Nephron (organoid): ENCODE results near the gene MAST2.
A peak's percentile ranks its signal among the peaks of the same experiment; 100 is the strongest.

ENCODE experiments used
- H3K27ac Mint-ChIP-seq, 3 experiments: 2 replicates each; pipeline ENCODE4 v1.8.0; 2020; ENCODE audit warnings: mixed read lengths in 3 of 3, mild to moderate bottlenecking in 2 of 3, moderate library complexity in 1 of 3
- H3K27me3 Mint-ChIP-seq: 2 replicates; pipeline ENCODE4 v1.8.0; 2021; ENCODE audit warnings: low read depth, mild to moderate bottlenecking, moderate library complexity, mixed read lengths
- H3K36me3 Mint-ChIP-seq: 2 replicates; pipeline ENCODE4 v1.8.0; 2020; ENCODE audit warnings: low read depth, mixed read lengths
- H3K4me1 Mint-ChIP-seq: 2 replicates; pipeline ENCODE4 v1.8.0; 2020; ENCODE audit warnings: mixed read lengths
- H3K4me3 Mint-ChIP-seq, 3 experiments: 2 replicates each; pipeline ENCODE4 v1.8.0; 2020; ENCODE audit warnings: mild to moderate bottlenecking in 3 of 3, mixed read lengths in 3 of 3, moderate library complexity in 2 of 3
- H3K9me3 Mint-ChIP-seq: 2 replicates; pipeline ENCODE4 v1.8.0; 2020; ENCODE audit warnings: mixed read lengths
- CTCF ChIP-seq, 3 experiments: fragments of 200-600 bp; sonication (generic); IDR thresholded peaks; one replicate each; pipeline ENCODE4 v1.5.0; 2021; ENCODE audit warnings: antibody characterized with exemption in 3 of 3; ENCODE audit not compliant: unreplicated experiment in 3 of 3

The MAST2 gene

GRCh38 chr1:45886229-45886628 lies 82.8 kb downstream of the MAST2 start:
- H3K27me3 Mint-ChIP-seq = peaks cover 4% of the 10 kb centered on the region
- H3K4me3 Mint-ChIP-seq = no peak overlapping the region
- TF ChIP-seq CTCF (IDR thresholded peaks at IDR 0.05; ENCODE audit: unreplicated experiment in 3 of 3) = no peak
- H3K4me1 Mint-ChIP-seq = peaks cover 24% of the 10 kb centered on the region
- H3K9me3 Mint-ChIP-seq = no peaks in the 10 kb centered on the region
- H3K36me3 Mint-ChIP-seq = peaks cover 9% of the 10 kb centered on the region
- H3K27ac Mint-ChIP-seq = no peak overlapping the region

- Mint-ChIP-seq H3K36me3 (peaks cover 9% of the 10 kb centered on the region), H3K4me3 (peak overlapping the region in 1 of 3 experiments; percentile 22)
Measured at GRCh38 chr1:45887156-45887842, 83.9 kb downstream of the MAST2 start.

GRCh38 chr1:45890078-45890477 lies 86.7 kb downstream of the MAST2 start:
- Mint-ChIP-seq H3K27me3 (peaks cover 4% of the 10 kb centered on the region), H3K27ac (no peak overlapping the region), H3K36me3 (peaks cover 9% of the 10 kb centered on the region), H3K4me3 (no peak overlapping the region), H3K4me1 (peaks cover 29% of the 10 kb centered on the region), H3K9me3 (no peaks in the 10 kb centered on the region)
- TF ChIP-seq CTCF (IDR thresholded peaks at IDR 0.05; ENCODE audit: unreplicated experiment in 3 of 3) = no peak

More at GRCh38 chr1:45887156-45887842, 83.9 kb downstream of the MAST2 start:
- Mint-ChIP-seq H3K27ac (peak overlapping the region; percentile 48 to 81 (median 73)), H3K9me3 (no peaks in the 10 kb centered on the region), H3K4me1 (peaks cover 24% of the 10 kb centered on the region), H3K27me3 (peaks cover 4% of the 10 kb centered on the region)
- no peak for TF ChIP-seq CTCF (IDR thresholded peaks at IDR 0.05; ENCODE audit: unreplicated experiment in 3 of 3)

GRCh38 chr1:45891087-45891486 lies 87.7 kb downstream of the MAST2 start:
- H3K36me3 Mint-ChIP-seq = peaks cover 9% of the 10 kb centered on the region
- H3K4me1 Mint-ChIP-seq = peaks cover 29% of the 10 kb centered on the region
- no peak overlapping the region for H3K27ac Mint-ChIP-seq
- H3K4me3 Mint-ChIP-seq = no peak overlapping the region
- no peak for TF ChIP-seq CTCF (IDR thresholded peaks at IDR 0.05; ENCODE audit: unreplicated experiment in 3 of 3)
- H3K9me3 Mint-ChIP-seq = no peaks in the 10 kb centered on the region
- peaks cover 4% of the 10 kb centered on the region for H3K27me3 Mint-ChIP-seq

GRCh38 chr1:45892068-45892785 lies 88.8 kb downstream of the MAST2 start:
- peaks cover 4% of the 10 kb centered on the region for H3K27me3 Mint-ChIP-seq
- peaks cover 9% of the 10 kb centered on the region for H3K36me3 Mint-ChIP-seq
- TF ChIP-seq CTCF (IDR thresholded peaks at IDR 0.05; ENCODE audit: unreplicated experiment in 3 of 3) = no peak
- no peaks in the 10 kb centered on the region for H3K9me3 Mint-ChIP-seq
- H3K27ac Mint-ChIP-seq = peak overlapping the region; percentile 28 to 87 (median 62)
- no peak overlapping the region for H3K4me3 Mint-ChIP-seq
- peaks cover 22% of the 10 kb centered on the region for H3K4me1 Mint-ChIP-seq
